ENCODE measurements around the gene ABCB7.

ABCB7 gene

GRCh38 chrX:75118296-75118695 lies 37.8 kb downstream of the ABCB7 start:
- in situ Hi-C loops (cut with MboI; ENCODE audit: low sequenced_read_pairs, unreplicated experiment), result no loop called here

GRCh38 chrX:75115707-75116413 lies 40.2 kb downstream of the ABCB7 start:
- no peak for TF ChIP-seq CTCF (IDR thresholded peaks at IDR 0.05; ENCODE audit: borderline replicate concordance, control extremely low read depth, extremely low read depth, insufficient read depth, missing control alignments)
- no peak for DNase-seq (ENCODE audit: low spot score)
- in situ Hi-C loops (cut with MboI; ENCODE audit: low sequenced_read_pairs, unreplicated experiment), result no loop called here

More at GRCh38 chrX:75118296-75118695, 37.8 kb downstream of the ABCB7 start:
- DNase-seq (ENCODE audit: low spot score), result no peak
- TF ChIP-seq CTCF (IDR thresholded peaks at IDR 0.05; ENCODE audit: borderline replicate concordance, control extremely low read depth, extremely low read depth, insufficient read depth, missing control alignments), result no peak

GRCh38 chrX:75114638-75115037 lies 41.4 kb downstream of the ABCB7 start:
- no peak for DNase-seq (ENCODE audit: low spot score)
- TF ChIP-seq CTCF (IDR thresholded peaks at IDR 0.05; ENCODE audit: borderline replicate concordance, control extremely low read depth, extremely low read depth, insufficient read depth, missing control alignments), result no peak
- in situ Hi-C loops (cut with MboI; ENCODE audit: low sequenced_read_pairs, unreplicated experiment), result no loop called here

- TF ChIP-seq CTCF (IDR thresholded peaks at IDR 0.05; ENCODE audit: borderline replicate concordance, control extremely low read depth, extremely low read depth, insufficient read depth, missing control alignments), result no peak
- in situ Hi-C loops (cut with MboI; ENCODE audit: low sequenced_read_pairs, unreplicated experiment), result no loop called here
- DNase-seq (ENCODE audit: low spot score), result no peak
Measured at GRCh38 chrX:75113664-75114063, 42.4 kb downstream of the ABCB7 start.

- in situ Hi-C loops (cut with MboI; ENCODE audit: low sequenced_read_pairs, unreplicated experiment), result no loop called here
- no peak for TF ChIP-seq CTCF (IDR thresholded peaks at IDR 0.05; ENCODE audit: borderline replicate concordance, control extremely low read depth, extremely low read depth, insufficient read depth, missing control alignments)
- no peak for DNase-seq (ENCODE audit: low spot score)
Measured at GRCh38 chrX:75107863-75108509, 48.1 kb downstream of the ABCB7 start.

- TF ChIP-seq CTCF (IDR thresholded peaks at IDR 0.05; ENCODE audit: borderline replicate concordance, control extremely low read depth, extremely low read depth, insufficient read depth, missing control alignments), result no peak
- DNase-seq (ENCODE audit: low spot score), result no peak
- in situ Hi-C loops (cut with MboI; ENCODE audit: low sequenced_read_pairs, unreplicated experiment), result no loop called here
Measured at GRCh38 chrX:75106772-75107171, 49.3 kb downstream of the ABCB7 start.
